IMR-90 (cell line): Measurements from ENCODE around the gene CDK5RAP2. TPM values are rescaled to one million over a fixed set of nuclear protein-coding genes. Genes with fewer than 3 reads are reported as not detected.
A peak's percentile ranks its signal among the peaks of the same experiment; 100 is the strongest.

Experiments used
- ATAC-seq: fragments of 200-7000 bp; cut with Tn5 transposase; 2 replicates; pipeline ENCODE4 v1.9.1; 2020; ENCODE audit warnings: low read depth, mild to moderate bottlenecking, moderate library complexity
- BruUV-seq: library from RNA; stranded (reverse); fragments of 400-500 nt; replicated peaks from 2 replicates; lab custom pipeline; 2021; lab: Mats Ljungman, UMichigan
- CTCF ChIA-PET: fragments of 300-600 bp; formaldehyde crosslinking; extraction: SDS; loops from one replicate; lab custom pipeline; 2021; ENCODE audit warnings: antibody characterized with exemption; lab: Yijun Ruan, JAX
- POLR2A ChIA-PET: fragments of 300-600 bp; sonication (Branson Sonifier 250); formaldehyde crosslinking; loops from one replicate; lab custom pipeline; 2022; ENCODE audit warnings: antibody characterized with exemption; ENCODE audit not compliant: unreplicated experiment; lab: Charles Lee
- DNase-seq: peaks from one replicate; pipeline ENCODE4 v3.0.0; 2013
- H2AFZ ChIP-seq: replicated peaks from 2 replicates; pipeline ENCODE3; 2013; ENCODE audit warnings: low read length, mild to moderate bottlenecking; ENCODE audit not compliant: poor library complexity
- H2AK5ac ChIP-seq: 2 replicates; pipeline ENCODE4 v1.6.1; 2013; ENCODE audit warnings: low read depth, low read length, inconsistent platforms
- H2AK9ac ChIP-seq: replicated peaks from 2 replicates; pipeline ENCODE3; 2013; ENCODE audit warnings: mild to moderate bottlenecking, low read depth, low read length, moderate library complexity; ENCODE audit not compliant: poor library complexity
- H2BK120ac ChIP-seq: 2 replicates; pipeline ENCODE4 v1.6.1; 2013; ENCODE audit warnings: low read depth, low read length, inconsistent platforms
- H2BK15ac ChIP-seq: 3 replicates; pipeline ENCODE4 v1.6.1; 2013; ENCODE audit warnings: low read depth, low read length, inconsistent platforms
- H2BK20ac ChIP-seq: 2 replicates; pipeline ENCODE4 v1.6.1; 2013; ENCODE audit warnings: low read depth, mild to moderate bottlenecking, inconsistent platforms, low read length, moderate library complexity
- H2BK5ac ChIP-seq: 2 replicates; pipeline ENCODE4 v1.6.1; 2013; ENCODE audit warnings: mild to moderate bottlenecking, low read depth, low read length, inconsistent platforms; ENCODE audit not compliant: poor library complexity, severe bottlenecking
- H3K14ac ChIP-seq: replicated peaks from 2 replicates; pipeline ENCODE4 v1.6.1; 2013; ENCODE audit warnings: low read depth, low read length, inconsistent platforms
- H3K18ac ChIP-seq: 2 replicates; pipeline ENCODE4 v1.6.1; 2013; ENCODE audit warnings: low read depth, low read length, control low read depth
- H3K23ac ChIP-seq: 2 replicates; pipeline ENCODE4 v1.6.1; 2013; ENCODE audit warnings: low read depth, low read length, inconsistent platforms
- H3K27ac ChIP-seq: 2 replicates; pipeline ENCODE4 v1.5.1; 2013; ENCODE audit warnings: mild to moderate bottlenecking, control low read depth, low read length; ENCODE audit not compliant: insufficient read depth
- H3K27me3 ChIP-seq: 2 replicates; pipeline ENCODE4 v1.6.1; 2013; ENCODE audit warnings: low read length; ENCODE audit not compliant: control insufficient read depth, insufficient read depth
- H3K36me3 ChIP-seq: 2 replicates; pipeline ENCODE4 v1.6.1; 2013; ENCODE audit warnings: low read length, mixed read lengths; ENCODE audit not compliant: control insufficient read depth, insufficient read depth
- H3K4ac ChIP-seq: 2 replicates; pipeline ENCODE4 v1.6.1; 2013; ENCODE audit warnings: low read depth, low read length, inconsistent platforms
- H3K4me1 ChIP-seq: 2 replicates; pipeline ENCODE4 v1.6.1; 2013; ENCODE audit warnings: low read length, mixed read lengths; ENCODE audit not compliant: control insufficient read depth, insufficient read depth
- H3K4me2 ChIP-seq: 2 replicates; pipeline ENCODE4 v1.6.1; 2013; ENCODE audit warnings: low read depth, mild to moderate bottlenecking, control low read depth, low read length, moderate library complexity
- H3K4me3 ChIP-seq: 2 replicates; pipeline ENCODE4 v1.5.1; 2013; ENCODE audit warnings: low read depth, mild to moderate bottlenecking, control low read depth, low read length, moderate library complexity; ENCODE audit not compliant: insufficient read depth
- H3K56ac ChIP-seq: 2 replicates; pipeline ENCODE4 v1.6.1; 2013; ENCODE audit warnings: low read length, inconsistent platforms; ENCODE audit not compliant: insufficient read depth; ENCODE audit errors: extremely low read depth
- H3K79me1 ChIP-seq, 2 experiments: 2 replicates each; pipeline ENCODE4 v1.6.1; 2013; ENCODE audit warnings: low read length in 2 of 2, inconsistent platforms in 1 of 2, low read depth in 1 of 2
- H3K9ac ChIP-seq: 2 replicates; pipeline ENCODE4 v1.6.1; 2013; ENCODE audit warnings: low read depth, low read length, control low read depth
- H3K9me1 ChIP-seq: 2 replicates; pipeline ENCODE4 v1.6.1; 2013; ENCODE audit warnings: low read length, inconsistent platforms; ENCODE audit not compliant: insufficient read depth
- H3K9me3 ChIP-seq: 2 replicates; pipeline ENCODE4 v1.6.1; 2013; ENCODE audit warnings: low read length; ENCODE audit not compliant: control insufficient read depth, insufficient read depth
- H4K20me1 ChIP-seq: 2 replicates; pipeline ENCODE4 v1.6.1; 2013; ENCODE audit warnings: low read length, inconsistent platforms; ENCODE audit not compliant: insufficient read depth
- H4K5ac ChIP-seq: 2 replicates; pipeline ENCODE4 v1.6.1; 2013; ENCODE audit warnings: mild to moderate bottlenecking, low read depth, low read length, control low read depth
- H4K8ac ChIP-seq, 2 experiments: 2 replicates each; pipeline ENCODE4 v1.6.1; 2013; ENCODE audit warnings: low read depth in 2 of 2, low read length in 2 of 2, control low read depth in 1 of 2, inconsistent platforms in 1 of 2
- H4K91ac ChIP-seq: 2 replicates; pipeline ENCODE4 v1.6.1; 2013; ENCODE audit warnings: low read depth, low read length, inconsistent platforms; ENCODE audit not compliant: insufficient read depth
- CEBPB ChIP-seq: IDR thresholded peaks from 2 replicates; pipeline ENCODE4 v1.6.1; 2012; ENCODE audit warnings: low read depth, low read length, improper control_type of control experiment
- MAZ ChIP-seq: IDR thresholded peaks from 2 replicates; pipeline ENCODE4 v1.6.1; 2012; ENCODE audit warnings: low read depth, mild to moderate bottlenecking, low read length, improper control_type of control experiment, moderate library complexity, borderline replicate concordance
- MXI1 ChIP-seq: IDR thresholded peaks from 2 replicates; pipeline ENCODE4 v1.6.1; 2012; ENCODE audit warnings: low read depth, mild to moderate bottlenecking, low read length, moderate library complexity, borderline replicate concordance
- POLR2A ChIP-seq: IDR thresholded peaks from 2 replicates; pipeline ENCODE4 v1.6.1; 2012; ENCODE audit warnings: mild to moderate bottlenecking, low read depth, low read length
- RCOR1 ChIP-seq: IDR thresholded peaks from 2 replicates; pipeline ENCODE4 v1.6.1; 2012; ENCODE audit warnings: mild to moderate bottlenecking, low read length, improper control_type of control experiment; ENCODE audit not compliant: insufficient replicate concordance
- USF2 ChIP-seq: fragments of 150-350 bp; IDR thresholded peaks from 2 replicates; pipeline ENCODE4 v1.6.1; 2017; ENCODE audit warnings: mild to moderate bottlenecking, antibody characterized with exemption, low read length, low read depth
- WGBS, 2 experiments: methylation state at CpG; one replicate each; pipeline versions ENCODE4 v1.1.5 to v1.1.7; 2013; ENCODE audit warnings: missing lambda C conversion rate in 2 of 2; ENCODE audit not compliant: insufficient read length in 1 of 2; ENCODE audit errors: extremely low coverage in 2 of 2; 5-methylcytosine and 5-hydroxymethylcytosine counted together
- dilution Hi-C: fragments of 300-500 bp; cut with HindIII; formaldehyde crosslinking; loops from one replicate; pipeline ENCODE4 v1.14.3; 2018; ENCODE audit warnings: low sequenced_read_pairs; ENCODE audit not compliant: unreplicated experiment
- in situ Hi-C: fragments of 300-500 bp; cut with MboI; formaldehyde crosslinking; loops from 3 replicates; pipeline ENCODE4 v1.14.3; 2019; ENCODE audit warnings: low sequenced_read_pairs, inconsistent platforms, mixed read lengths
- intact Hi-C: fragments of 100-400 bp; cut with micrococcal nuclease; formaldehyde crosslinking; loops from 2 replicates; pipeline ENCODE4 v1.10.0; 2022
- polyA plus RNA-seq, 3 experiments: library from polyadenylated mRNA; depleted of rRNA; stranded (reverse); fragments of >200 nt; gene quantifications; 2 replicates each; pipeline ENCODE4 v1.2.3, GENCODE V29; 2012; ENCODE audit warnings: low replicate concordance in 1 of 3
- total RNA-seq: library from RNA; depleted of rRNA; stranded (reverse); fragments of >200 nt; gene quantifications from 2 replicates; pipeline ENCODE4 v1.2.3, GENCODE V29; 2012

CDK5RAP2 gene
- total and polyA plus RNA-seq, 2 of the 4 experiments (the other 2 are of a cell fraction), result 29.5 to 31.7 TPM

DNA sequence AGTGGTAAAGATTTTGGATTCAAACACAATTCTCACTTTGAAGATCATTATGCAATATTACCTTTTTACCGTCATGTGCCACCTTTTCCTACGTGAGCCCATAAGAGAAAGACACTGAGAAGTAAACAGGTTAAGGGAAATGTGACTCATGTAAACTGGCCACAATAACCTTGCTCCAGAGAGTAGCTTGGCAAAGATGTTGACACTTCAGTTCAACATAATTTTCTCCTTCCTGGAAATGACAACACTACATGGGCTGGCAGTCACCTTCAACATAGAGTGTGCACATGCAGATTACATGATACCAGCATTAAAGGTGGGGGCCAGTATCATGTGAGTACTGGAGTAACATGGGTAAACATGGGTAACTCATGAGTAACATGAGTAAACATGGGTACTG is 141.9 kb downstream of the CDK5RAP2 start:
- TF ChIP-seq RCOR1 (no peak), CEBPB (peak; percentile 41; the same call in 1 of the 2 replicates), MAZ (no peak), MXI1 (no peak), POLR2A (no peak), USF2 (no peak)
- H3K18ac ChIP-seq, result peak overlapping the region; percentile 40
- ChIA-PET CTCF (interaction anchor here (1.2 kb wide), 1 partner anchor 39 kb away, joined by 6 read pairs; no protein-coding TSS in a partner anchor), POLR2A (no interaction called here)
- no TSS peak for BruUV-seq
- H3K9me1 ChIP-seq, result peaks cover 27% of the 10 kb centered on the region
- dilution Hi-C loops, result no loop called here
- H4K20me1 ChIP-seq, result no peaks in the 10 kb centered on the region
- H2BK15ac ChIP-seq, result 0 out of 3 replicates have a peak overlapping the region, but pooled peaks have one; percentile 20
- WGBS, 2 experiments, result no CpG with 5 or more reads among the region's 2 CpGs
- H3K27me3 ChIP-seq, result no peaks in the 10 kb centered on the region
- H2BK120ac ChIP-seq, result peak overlapping the region; percentile 45
- in situ Hi-C loops, result no loop called here
- no peaks in the 10 kb centered on the region for H3K9me3 ChIP-seq
- peak overlapping the region in 1 of 2 experiments; percentile 29; a peak in 2 of 4 replicates for H4K8ac ChIP-seq
- peak overlapping the region; percentile 60 for H2BK5ac ChIP-seq
- intact Hi-C loops, result no loop called here
- 0 out of 2 replicates have a peak overlapping the region, but pooled peaks have one; percentile 11 for H4K91ac ChIP-seq
- H3K4ac ChIP-seq, result peak overlapping the region; percentile 30; the same call in 1 of the 2 replicates
- no peak overlapping the region for H3K4me3 ChIP-seq
- peaks cover 32% of the 10 kb centered on the region for H3K4me1 ChIP-seq
- H3K27ac ChIP-seq, result no peak overlapping the region
- H3K4me2 ChIP-seq, result no peak overlapping the region
- H2AFZ ChIP-seq, result no peak overlapping the region
- peak; percentile 41 for DNase-seq
- ATAC-seq, result no peak
- peak overlapping the region; percentile 30; the same call in 1 of the 2 replicates for H2AK5ac ChIP-seq
- 0 out of 2 replicates have a peak overlapping the region, but pooled peaks have one; percentile 11 for H3K14ac ChIP-seq
- peak overlapping the region; percentile 53; the same call in 1 of the 2 replicates for H2BK20ac ChIP-seq
- no peak overlapping the region for H2AK9ac ChIP-seq
- peak overlapping the region; percentile 49; the same call in 1 of the 2 replicates for H4K5ac ChIP-seq
- peaks cover 11 to 35% of the 10 kb centered on the region in 2 experiments; a peak in 3 of 4 replicates for H3K79me1 ChIP-seq
- peaks cover 12% of the 10 kb centered on the region for H3K36me3 ChIP-seq
- no peak overlapping the region; the same call in 1 of the 2 replicates for H3K23ac ChIP-seq
- H3K9ac ChIP-seq, result no peak overlapping the region
- H3K56ac ChIP-seq, result no peak overlapping the region
